SK-N-MC (cell line): ENCODE measurements around the gene DPF3.

ENCODE experiments used
- EZH2 ChIP-seq: fragments of 200-600 bp; sonication (generic); IDR thresholded peaks from one replicate; pipeline ENCODE4 v1.6.1; 2017; ENCODE audit warnings: antibody characterized with exemption
- POLR2AphosphoS5 ChIP-seq: IDR thresholded peaks from 2 replicates; pipeline ENCODE4 v1.6.1; 2012; ENCODE audit warnings: mild to moderate bottlenecking, low read depth, low read length, borderline replicate concordance

DNA sequence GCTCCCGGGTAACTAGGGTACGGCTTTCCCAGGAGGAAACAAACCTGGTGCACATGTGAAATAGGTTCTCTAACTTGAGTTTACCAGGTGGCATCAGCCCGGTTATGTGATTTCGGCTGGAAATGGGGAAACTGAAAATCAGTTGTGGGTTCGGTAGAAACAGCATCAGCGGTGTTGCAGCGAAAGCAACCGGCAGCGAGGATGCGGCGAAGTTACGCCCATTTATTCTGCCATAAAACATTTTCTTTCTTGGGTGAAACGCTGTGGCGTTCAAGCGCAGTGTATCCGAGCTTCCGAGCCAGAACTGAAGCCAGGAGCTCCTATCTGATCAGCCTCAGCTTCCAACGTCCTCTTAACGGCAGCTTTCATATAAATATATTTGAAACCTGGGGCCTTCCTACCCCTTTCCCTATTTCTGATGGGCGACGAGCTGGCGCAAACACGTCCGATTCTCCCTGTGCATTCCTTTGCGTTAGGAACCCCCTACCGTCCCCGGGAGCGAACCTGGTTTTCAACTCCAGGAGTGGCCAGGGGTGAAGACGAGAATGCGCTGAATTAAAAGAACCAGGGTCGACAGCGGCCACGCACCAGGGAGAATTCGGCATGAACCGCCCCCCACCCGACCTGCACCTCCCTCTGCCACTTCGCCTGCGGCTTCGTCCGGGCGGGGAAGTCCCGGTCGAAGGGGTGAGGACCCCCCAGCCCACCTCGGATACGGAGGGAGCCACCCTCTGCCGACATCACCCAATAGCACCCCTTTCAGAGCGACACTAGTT is 1.6 kb downstream of the DPF3 start:
- TF ChIP-seq EZH2, result no peak
- TF ChIP-seq POLR2AphosphoS5, result no peak
